ENCODE data around the gene GABARAPL2.

GABARAPL2 gene

GRCh38 chr16:75529056-75529905 is 36.9 kb upstream of the GABARAPL2 start:
- no peak overlapping the region for H3K4me3 ChIP-seq (ENCODE audit: severe bottlenecking)
- DNase-seq (ENCODE audit: low spot score) (no peak), ATAC-seq (ENCODE audit: low read depth) (no peak)
- no peak overlapping the region for H3K27ac ChIP-seq (ENCODE audit: poor library complexity, severe bottlenecking)
- no peaks in the 10 kb centered on the region for H3K9me3 ChIP-seq (ENCODE audit: severe bottlenecking)
- TF ChIP-seq, protein P1, sequence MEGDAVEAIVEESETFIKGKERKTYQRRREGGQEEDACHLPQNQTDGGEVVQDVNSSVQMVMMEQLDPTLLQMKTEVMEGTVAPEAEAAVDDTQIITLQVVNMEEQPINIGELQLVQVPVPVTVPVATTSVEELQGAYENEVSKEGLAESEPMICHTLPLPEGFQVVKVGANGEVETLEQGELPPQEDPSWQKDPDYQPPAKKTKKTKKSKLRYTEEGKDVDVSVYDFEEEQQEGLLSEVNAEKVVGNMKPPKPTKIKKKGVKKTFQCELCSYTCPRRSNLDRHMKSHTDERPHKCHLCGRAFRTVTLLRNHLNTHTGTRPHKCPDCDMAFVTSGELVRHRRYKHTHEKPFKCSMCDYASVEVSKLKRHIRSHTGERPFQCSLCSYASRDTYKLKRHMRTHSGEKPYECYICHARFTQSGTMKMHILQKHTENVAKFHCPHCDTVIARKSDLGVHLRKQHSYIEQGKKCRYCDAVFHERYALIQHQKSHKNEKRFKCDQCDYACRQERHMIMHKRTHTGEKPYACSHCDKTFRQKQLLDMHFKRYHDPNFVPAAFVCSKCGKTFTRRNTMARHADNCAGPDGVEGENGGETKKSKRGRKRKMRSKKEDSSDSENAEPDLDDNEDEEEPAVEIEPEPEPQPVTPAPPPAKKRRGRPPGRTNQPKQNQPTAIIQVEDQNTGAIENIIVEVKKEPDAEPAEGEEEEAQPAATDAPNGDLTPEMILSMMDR (IDR thresholded peaks at IDR 0.05; ENCODE audit: poor library complexity, severe bottlenecking), result no peak
- no peaks in the 10 kb centered on the region for H3K36me3 ChIP-seq (ENCODE audit: low read depth)
- H3K27me3 ChIP-seq (ENCODE audit: insufficient read depth, poor library complexity, severe bottlenecking), result no peaks in the 10 kb centered on the region
- H3K4me1 ChIP-seq (ENCODE audit: insufficient read depth, poor library complexity, severe bottlenecking), result no peaks in the 10 kb centered on the region

GRCh38 chr16:75529959-75530358 is 36.2 kb upstream of the GABARAPL2 start:
- TF ChIP-seq, protein P1 (IDR thresholded peaks at IDR 0.05; ENCODE audit: poor library complexity, severe bottlenecking), result no peak
- Histone ChIP-seq H3K27me3 (ENCODE audit: insufficient read depth, poor library complexity, severe bottlenecking) (no peaks in the 10 kb centered on the region), H3K36me3 (ENCODE audit: low read depth) (no peaks in the 10 kb centered on the region), H3K27ac (ENCODE audit: poor library complexity, severe bottlenecking) (no peak overlapping the region), H3K9me3 (ENCODE audit: severe bottlenecking) (no peaks in the 10 kb centered on the region), H3K4me1 (ENCODE audit: insufficient read depth, poor library complexity, severe bottlenecking) (no peaks in the 10 kb centered on the region), H3K4me3 (ENCODE audit: severe bottlenecking) (no peak overlapping the region)
- no peak for ATAC-seq (ENCODE audit: low read depth)
- DNase-seq (ENCODE audit: low spot score), result no peak

- H3K36me3 ChIP-seq (ENCODE audit: low read depth), result no peaks in the 10 kb centered on the region
- no peak overlapping the region for H3K27ac ChIP-seq (ENCODE audit: poor library complexity, severe bottlenecking)
- no peaks in the 10 kb centered on the region for H3K27me3 ChIP-seq (ENCODE audit: insufficient read depth, poor library complexity, severe bottlenecking)
- H3K9me3 ChIP-seq (ENCODE audit: severe bottlenecking), result no peaks in the 10 kb centered on the region
- DNase-seq (ENCODE audit: low spot score), result no peak
- no peak overlapping the region for H3K4me3 ChIP-seq (ENCODE audit: severe bottlenecking)
- H3K4me1 ChIP-seq (ENCODE audit: insufficient read depth, poor library complexity, severe bottlenecking), result no peaks in the 10 kb centered on the region
- no peak for ATAC-seq (ENCODE audit: low read depth)
- TF ChIP-seq, protein P1 (IDR thresholded peaks at IDR 0.05; ENCODE audit: poor library complexity, severe bottlenecking), result no peak
Observed at GRCh38 chr16:75532142-75532765, 33.9 kb upstream of the GABARAPL2 start.

GRCh38 chr16:75532791-75533190 is 33.4 kb upstream of the GABARAPL2 start:
- Histone ChIP-seq H3K27ac (ENCODE audit: poor library complexity, severe bottlenecking) (no peak overlapping the region), H3K36me3 (ENCODE audit: low read depth) (no peaks in the 10 kb centered on the region), H3K27me3 (ENCODE audit: insufficient read depth, poor library complexity, severe bottlenecking) (no peaks in the 10 kb centered on the region), H3K4me3 (ENCODE audit: severe bottlenecking) (no peak overlapping the region), H3K4me1 (ENCODE audit: insufficient read depth, poor library complexity, severe bottlenecking) (no peaks in the 10 kb centered on the region), H3K9me3 (ENCODE audit: severe bottlenecking) (no peaks in the 10 kb centered on the region)
- DNase-seq (ENCODE audit: low spot score) (no peak), ATAC-seq (ENCODE audit: low read depth) (no peak)
- TF ChIP-seq, protein P1 (IDR thresholded peaks at IDR 0.05; ENCODE audit: poor library complexity, severe bottlenecking), result no peak

Measured in RWPE2 (cell line).